HFFc6 (cell line): ENCODE results near the gene KLHL15. TPM values are rescaled to one million over a fixed set of nuclear protein-coding genes. Genes with fewer than 3 reads are reported as not detected.

Experiments
- DNase-seq: peaks from one replicate; pipeline ENCODE4 v3.0.0-alpha.2; 2018
- H3K27ac Mint-ChIP-seq: 2 replicates; pipeline ENCODE4 v1.8.0; 2020; ENCODE audit warnings: mild to moderate bottlenecking, mixed read lengths
- H3K27me3 Mint-ChIP-seq: 2 replicates; pipeline ENCODE4 v1.8.0; 2021; ENCODE audit warnings: mild to moderate bottlenecking, moderate library complexity, mixed read lengths; ENCODE audit not compliant: insufficient read depth
- H3K36me3 Mint-ChIP-seq: 2 replicates; pipeline ENCODE4 v1.8.0; 2021; ENCODE audit warnings: low read depth, mixed read lengths
- H3K4me1 Mint-ChIP-seq: 2 replicates; pipeline ENCODE4 v1.8.0; 2020; ENCODE audit warnings: low read depth, mixed read lengths
- H3K4me3 Mint-ChIP-seq: 2 replicates; pipeline ENCODE4 v1.8.0; 2020; ENCODE audit warnings: mild to moderate bottlenecking, moderate library complexity, mixed read lengths
- H3K9me3 Mint-ChIP-seq: 2 replicates; pipeline ENCODE4 v1.8.0; 2020; ENCODE audit warnings: mild to moderate bottlenecking, mixed read lengths
- CTCF ChIP-seq: fragments of 200-600 bp; sonication (generic); IDR thresholded peaks from 2 replicates; pipeline ENCODE4 v1.5.0; 2021; ENCODE audit warnings: antibody characterized with exemption, mild to moderate bottlenecking
- total RNA-seq, 6 experiments: library from RNA; stranded (reverse); fragmentation: NEBNext Ultra II Directional; extraction: Animal tissue kit (Norgen Biotek cat#: 25700); gene quantifications; 2 replicates in 1 of 6; 3 replicates in 5 of 6; pipeline ENCODE4 v1.2.3, GENCODE V29; 2021

The KLHL15 gene
- total RNA-seq, 6 experiments from 2014 or later: 6.6 to 9.0 (median 7.8) TPM

GRCh38 chrX:23945206-23945605, 81.8 kb downstream of the KLHL15 start:
- DNase-seq: no peak
- H3K27ac Mint-ChIP-seq: no peak overlapping the region
- H3K4me3 Mint-ChIP-seq: no peak overlapping the region
- H3K27me3 Mint-ChIP-seq: peaks cover 5% of the 10 kb centered on the region
- TF ChIP-seq CTCF: no peak
- H3K36me3 Mint-ChIP-seq: no peaks in the 10 kb centered on the region
- no peaks in the 10 kb centered on the region for H3K4me1 Mint-ChIP-seq
- H3K9me3 Mint-ChIP-seq: no peaks in the 10 kb centered on the region

- no peak for DNase-seq
- H3K36me3 Mint-ChIP-seq: no peaks in the 10 kb centered on the region
- peaks cover 5% of the 10 kb centered on the region for H3K27me3 Mint-ChIP-seq
- no peak for TF ChIP-seq CTCF
- no peaks in the 10 kb centered on the region for H3K9me3 Mint-ChIP-seq
- H3K27ac Mint-ChIP-seq: no peak overlapping the region
- H3K4me3 Mint-ChIP-seq: no peak overlapping the region
- H3K4me1 Mint-ChIP-seq: no peaks in the 10 kb centered on the region
Observed at GRCh38 chrX:23944234-23944633, 82.8 kb downstream of the KLHL15 start.

DNA sequence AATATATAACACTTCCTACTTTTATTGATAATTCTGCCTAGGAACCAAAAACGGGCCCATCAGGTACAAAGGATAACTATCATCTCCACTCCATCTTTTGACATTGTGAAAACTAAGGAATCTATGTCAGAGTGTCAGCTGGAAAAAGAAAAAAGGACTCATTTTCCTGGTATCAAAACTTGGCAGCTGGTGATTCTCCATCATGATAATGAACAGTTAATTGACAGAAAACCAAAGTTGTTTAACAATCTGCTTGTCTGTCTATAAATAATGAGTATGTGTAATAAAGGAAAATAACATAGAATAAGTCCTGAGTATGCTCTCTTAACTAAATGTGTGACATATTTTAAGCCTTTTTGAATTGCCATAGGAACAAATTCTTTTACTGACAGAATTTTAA, 87.8 kb downstream of the KLHL15 start:
- no peak for TF ChIP-seq CTCF
- no peak overlapping the region for H3K27ac Mint-ChIP-seq
- no peak for DNase-seq
- H3K4me1 Mint-ChIP-seq: no peaks in the 10 kb centered on the region; the same call in 1 of the 2 replicates
- no peaks in the 10 kb centered on the region; the same call in 1 of the 2 replicates for H3K27me3 Mint-ChIP-seq
- H3K9me3 Mint-ChIP-seq: no peaks in the 10 kb centered on the region
- H3K36me3 Mint-ChIP-seq: no peaks in the 10 kb centered on the region
- H3K4me3 Mint-ChIP-seq: no peak overlapping the region

- Mint-ChIP-seq H3K4me3 (no peak overlapping the region), H3K27ac (no peak overlapping the region), H3K9me3 (no peaks in the 10 kb centered on the region), H3K27me3 (no peaks in the 10 kb centered on the region; the same call in 1 of the 2 replicates), H3K36me3 (no peaks in the 10 kb centered on the region), H3K4me1 (no peaks in the 10 kb centered on the region; the same call in 1 of the 2 replicates)
- no peak for TF ChIP-seq CTCF
- no peak for DNase-seq
Observed at GRCh38 chrX:23938690-23939089, 88.3 kb downstream of the KLHL15 start.

DNA sequence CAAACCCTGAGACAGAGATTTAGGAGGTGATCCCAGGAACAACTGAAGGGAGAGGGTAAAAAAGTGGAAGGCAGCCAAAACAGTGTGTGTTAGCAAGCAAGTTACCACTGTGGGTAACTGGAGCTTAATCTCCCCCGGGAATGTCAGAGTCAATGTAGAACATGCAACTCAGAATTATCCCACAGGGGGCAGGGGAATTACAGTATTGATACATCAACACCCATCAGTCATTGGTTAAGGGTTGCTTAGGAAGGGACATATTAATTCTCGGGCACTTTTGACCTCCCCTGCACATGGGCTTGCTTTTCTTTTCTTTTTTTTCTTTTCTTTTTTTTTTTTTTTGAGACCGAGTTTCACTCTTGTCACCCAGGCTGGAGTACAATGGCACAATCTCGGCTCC, 89.9 kb downstream of the KLHL15 start:
- Mint-ChIP-seq H3K36me3 (no peaks in the 10 kb centered on the region), H3K4me1 (no peaks in the 10 kb centered on the region; the same call in 1 of the 2 replicates), H3K27me3 (no peaks in the 10 kb centered on the region), H3K9me3 (no peaks in the 10 kb centered on the region), H3K27ac (no peak overlapping the region), H3K4me3 (no peak overlapping the region)
- no peak for TF ChIP-seq CTCF
- no peak for DNase-seq

DNA sequence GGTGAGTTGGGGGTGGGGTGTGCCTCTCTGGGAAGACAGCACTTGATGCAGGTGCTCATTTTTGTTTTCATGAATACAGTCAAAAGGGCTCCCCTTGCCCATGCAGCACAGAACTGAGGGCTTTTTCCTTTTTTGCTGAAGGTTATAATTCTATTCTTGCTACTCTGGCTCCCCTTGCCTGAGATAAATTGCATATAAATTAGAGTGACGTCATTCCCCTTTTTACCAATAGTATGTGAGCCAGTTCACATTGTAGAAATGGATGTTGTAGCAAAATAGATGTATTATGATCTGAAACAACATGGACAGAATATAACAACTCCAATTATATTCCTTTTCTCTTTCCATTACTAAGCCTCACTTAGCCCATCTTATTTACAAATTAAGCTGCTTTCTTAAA, 90.8 kb downstream of the KLHL15 start:
- no peaks in the 10 kb centered on the region for H3K36me3 Mint-ChIP-seq
- peaks cover 2% of the 10 kb centered on the region for H3K4me1 Mint-ChIP-seq
- DNase-seq: no peak
- no peaks in the 10 kb centered on the region for H3K27me3 Mint-ChIP-seq
- no peaks in the 10 kb centered on the region for H3K9me3 Mint-ChIP-seq
- H3K27ac Mint-ChIP-seq: no peak overlapping the region
- H3K4me3 Mint-ChIP-seq: no peak overlapping the region
- no peak for TF ChIP-seq CTCF
